NCI-H2081 (cell line): ENCODE results near the gene MORC4.
A peak's percentile ranks its signal among the peaks of the same experiment; 100 is the strongest.

Experiments
- DNase-seq, 2 experiments: peaks; one replicate each; lab custom pipeline; 2025; lab: John Stamatoyannopoulos, UW

MORC4 gene

GRCh38 chrX:106906361-106906760 lies 93.7 kb downstream of the MORC4 start:
- no peak for DNase-seq

- DNase-seq = no peak
Measured at GRCh38 chrX:106905064-106905708, 94.8 kb downstream of the MORC4 start.

GRCh38 chrX:106903856-106904528 lies 96.0 kb downstream of the MORC4 start:
- no peak for DNase-seq

- no peak for DNase-seq
Measured at GRCh38 chrX:106903291-106903824, 96.7 kb downstream of the MORC4 start, which contains the start of gene RIPPLY1. RIPPLY1 (minus strand) TSS chrX:106903341; CDS start chrX:106903287, 54 bp downstream.

- no peak for DNase-seq
Measured at GRCh38 chrX:106902684-106903083, 97.3 kb downstream of the MORC4 start.

GRCh38 chrX:106901781-106902219 lies 98.2 kb downstream of the MORC4 start:
- no peak for DNase-seq

GRCh38 chrX:106901341-106901740 lies 98.7 kb downstream of the MORC4 start:
- DNase-seq = no peak

- DNase-seq = no peak
Measured at GRCh38 chrX:106899841-106900240, 100.2 kb downstream of the MORC4 start.

- no peak for DNase-seq
Measured at GRCh38 chrX:106899276-106899675, 100.7 kb downstream of the MORC4 start.

- DNase-seq = peak; percentile 32 to 63
Measured at GRCh38 chrX:106898462-106898861, 101.5 kb downstream of the MORC4 start.

GRCh38 chrX:106897259-106897658 lies 102.8 kb downstream of the MORC4 start:
- DNase-seq = no peak

GRCh38 chrX:106894978-106895452 lies 105.0 kb downstream of the MORC4 start:
- DNase-seq = no peak

- DNase-seq = peak; percentile 77 to 78
Measured at GRCh38 chrX:106894392-106894909, 105.6 kb downstream of the MORC4 start.

GRCh38 chrX:106891762-106892460 lies 108.1 kb downstream of the MORC4 start:
- DNase-seq = no peak
